Right lobe of liver (tissue), 4 donors: ENCODE results near the gene EFHD1.

Source experiments
- CTCF ChIP-seq, 4 donors: fragments of 200-600 bp in 3 of 4; fragments of 450-650 bp in 1 of 4; IDR thresholded peaks; one replicate each; pipeline versions ENCODE4 v1.5.1 to v1.8.0; 2016 to 2022; ENCODE audit warnings: antibody characterized with exemption in 4 of 4, mild to moderate bottlenecking in 2 of 4
- POLR2A ChIP-seq: fragments of 450-650 bp; IDR thresholded peaks from one replicate; pipeline ENCODE4 v1.6.1; 2017; ENCODE audit warnings: antibody characterized with exemption, mild to moderate bottlenecking
- donor health status: DM: no; HTN: no; CAD: no.
- donor health status: DM: no; HTN: no; CAD: no.
- donor health status: DM: no; HTN: yes; CAD: no.

DNA sequence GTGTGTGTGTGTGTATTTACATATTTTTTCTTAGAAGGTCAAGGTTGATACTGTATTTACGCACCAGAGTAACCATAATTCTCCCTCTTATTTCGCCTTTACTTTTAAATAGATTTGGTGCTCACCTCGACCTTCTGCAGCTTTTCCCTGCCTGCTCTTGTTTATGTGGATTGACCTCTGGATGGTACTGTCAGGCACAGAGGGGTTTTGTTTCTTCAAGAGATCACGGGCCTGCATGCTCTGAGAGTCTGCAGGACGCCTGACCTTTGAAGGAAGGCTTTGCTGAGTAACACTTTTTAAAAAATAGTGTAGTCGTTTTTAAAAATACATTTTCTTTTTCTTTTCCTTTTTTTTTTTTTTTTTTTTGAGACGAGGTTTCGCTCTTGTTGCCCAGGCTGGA is 18.1 kb upstream of the EFHD1 start:
- TF ChIP-seq CTCF (IDR thresholded peaks at IDR 0.05): no peak
- no peak for TF ChIP-seq POLR2A
